HCT116 (cell line): ENCODE data around the gene RBM27. TPM values are rescaled to one million over a fixed set of nuclear protein-coding genes. Genes with fewer than 3 reads are reported as not detected.

Experiments used
- ATAC-seq: fragments of 200-7000 bp; cut with Tn5 transposase; 2 replicates; pipeline ENCODE4 v1.9.1; 2020; ENCODE audit warnings: mild to moderate bottlenecking, moderate library complexity
- BruUV-seq: library from RNA; stranded (reverse); fragments of 400-500 nt; replicated peaks from 2 replicates; lab custom pipeline; 2021; lab: Mats Ljungman, UMichigan
- CTCF ChIA-PET: fragments of 300-600 bp; sonication (Branson Sonifier 250); formaldehyde crosslinking; loops from one replicate; lab custom pipeline; 2021; ENCODE audit warnings: antibody characterized with exemption; lab: Charles Lee
- POLR2A ChIA-PET: fragments of 300-600, 350-600 bp; sonication (Branson Sonifier 250); formaldehyde crosslinking; loops from one replicate; lab custom pipeline; 2021; ENCODE audit warnings: antibody characterized with exemption; lab: Charles Lee
- RAD21 ChIA-PET, 2 experiments: fragments of 300-600 bp; sonication (Branson Sonifier 250); formaldehyde crosslinking; loops; one replicate each; lab custom pipeline; 2023; ENCODE audit warnings: low total read pairs in 2 of 2; ENCODE audit not compliant: uncharacterized antibody in 2 of 2, unreplicated experiment in 2 of 2, low non-redundant PET in 1 of 2; lab: Charles Lee
- DNase-seq: peaks from one replicate; pipeline ENCODE4 v3.0.0-alpha.2; 2010; ENCODE audit warnings: low read depth, low spot score
- H2AFZ ChIP-seq: fragments of 200-600 bp; shearing (Covaris generic), sonication (generic); 2 replicates; pipeline ENCODE4 v1.6.1; 2017; ENCODE audit warnings: low read depth, mixed run types, mixed read lengths, antibody characterized with exemption, low read length; ENCODE audit not compliant: poor library complexity, severe bottlenecking
- H3K27ac ChIP-seq: 2 replicates; pipeline ENCODE4 v1.5.1; 2012; ENCODE audit warnings: low read depth, low read length
- H3K27me3 ChIP-seq: fragments of 200-600 bp; sonication (generic); 2 replicates; pipeline ENCODE4 v1.6.1; 2016; ENCODE audit warnings: mixed run types, low read length, mixed read lengths; ENCODE audit not compliant: insufficient read depth
- H3K36me3 ChIP-seq, 2 experiments: fragments of 200-500 bp in 1 of 2; fragments of 200-600 bp in 1 of 2; sonication (Bioruptor generic) in 1 of 2; sonication (generic) in 1 of 2; 2 replicates each; pipeline versions ENCODE4 v1.5.1 to v1.6.1; 2014 to 2016; ENCODE audit warnings: low read length in 2 of 2, inconsistent platforms in 1 of 2, mixed read lengths in 1 of 2, mixed run types in 1 of 2; ENCODE audit not compliant: insufficient read depth in 2 of 2, control insufficient read depth in 1 of 2
- H3K4me1 ChIP-seq, 2 experiments: fragments of 200-600 bp in 1 of 2; sonication (generic) in 1 of 2; 2 replicates each; pipeline versions ENCODE4 v1.5.1 to v1.6.1; 2012 to 2017; ENCODE audit warnings: low read length in 2 of 2, inconsistent platforms in 1 of 2, mild to moderate bottlenecking in 1 of 2, mixed read lengths in 1 of 2, mixed run types in 1 of 2, moderate library complexity in 1 of 2; ENCODE audit not compliant: insufficient read depth in 2 of 2, control insufficient read depth in 1 of 2
- H3K4me2 ChIP-seq: fragments of 200-600 bp; sonication (generic); 2 replicates; pipeline ENCODE4 v1.6.1; 2017; ENCODE audit warnings: mixed run types, low read length, mixed read lengths
- H3K4me3 ChIP-seq, 2 experiments: fragments of 200-600 bp in 1 of 2; sonication (generic) in 1 of 2; replicated peaks in 1 of 2; 2 replicates each; pipeline ENCODE4 v1.5.1; 2011 to 2016; ENCODE audit warnings: low read length in 2 of 2, control low read depth in 1 of 2, low read depth in 1 of 2, mild to moderate bottlenecking in 1 of 2, mixed read lengths in 1 of 2, mixed run types in 1 of 2
- H3K79me2 ChIP-seq: fragments of 200-600 bp; sonication (generic); 2 replicates; pipeline ENCODE4 v1.6.1; 2017; ENCODE audit warnings: mild to moderate bottlenecking, mixed run types, low read length, moderate library complexity, mixed read lengths; ENCODE audit not compliant: insufficient read depth
- H3K9ac ChIP-seq: fragments of 200-600 bp; sonication (generic); 2 replicates; pipeline ENCODE4 v1.6.1; 2016; ENCODE audit warnings: low read length, mixed read lengths
- H3K9me2 ChIP-seq: fragments of 200-600 bp; sonication (generic), shearing (Covaris generic); 2 replicates; pipeline ENCODE4 v1.6.1; 2017; ENCODE audit warnings: mixed run types, mild to moderate bottlenecking, moderate library complexity; ENCODE audit not compliant: insufficient read depth
- H3K9me3 ChIP-seq, 2 experiments: fragments of 200-500 bp in 1 of 2; fragments of 200-600 bp in 1 of 2; sonication (Bioruptor generic) in 1 of 2; sonication (generic) in 1 of 2; 2 replicates each; pipeline ENCODE4 v1.6.1; 2014 to 2017; ENCODE audit warnings: low read length in 2 of 2, mixed read lengths in 2 of 2, inconsistent platforms in 1 of 2, low read depth in 1 of 2, mild to moderate bottlenecking in 1 of 2, mixed run types in 1 of 2, moderate library complexity in 1 of 2; ENCODE audit not compliant: control insufficient read depth in 1 of 2, insufficient read depth in 1 of 2
- H4K20me1 ChIP-seq: fragments of 200-600 bp; sonication (generic), shearing (Covaris generic); 2 replicates; pipeline ENCODE4 v1.6.1; 2017; ENCODE audit warnings: mixed run types, mild to moderate bottlenecking, moderate library complexity; ENCODE audit not compliant: insufficient read depth
- CBX3 ChIP-seq: IDR thresholded peaks from 2 replicates; pipeline ENCODE4 v1.6.1; 2012; ENCODE audit warnings: low read depth
- CEBPB ChIP-seq: IDR thresholded peaks from 2 replicates; pipeline ENCODE4 v1.6.1; 2012; ENCODE audit warnings: low read depth
- EZH2 ChIP-seq: fragments of 200-600 bp; sonication (generic); IDR thresholded peaks from 2 replicates; pipeline ENCODE4 v1.6.1; 2017; ENCODE audit warnings: antibody characterized with exemption, mixed run types
- POLR2A ChIP-seq: IDR thresholded peaks from 2 replicates; pipeline ENCODE4 v1.7.0; 2011; ENCODE audit warnings: borderline replicate concordance; ENCODE audit not compliant: insufficient read depth, insufficient read length; ENCODE audit errors: extremely low read depth
- POLR2AphosphoS5 ChIP-seq: IDR thresholded peaks from 2 replicates; pipeline ENCODE4 v1.6.1; 2011; ENCODE audit warnings: mild to moderate bottlenecking, low read depth, low read length, moderate library complexity
- RAD21 ChIP-seq: IDR thresholded peaks from 2 replicates; pipeline ENCODE4 v1.6.1; 2012; ENCODE audit warnings: low read depth, mild to moderate bottlenecking
- REST ChIP-seq: IDR thresholded peaks from 2 replicates; pipeline ENCODE4 v1.6.1; 2012; ENCODE audit warnings: low read depth
- SIN3A ChIP-seq: IDR thresholded peaks from 2 replicates; pipeline ENCODE4 v1.6.1; 2012; ENCODE audit warnings: low read depth
- SP1 ChIP-seq: IDR thresholded peaks from 2 replicates; pipeline ENCODE4 v1.6.1; 2012; ENCODE audit warnings: low read depth
- SRF ChIP-seq: IDR thresholded peaks from 2 replicates; pipeline ENCODE4 v1.6.1; 2012; ENCODE audit warnings: low read depth
- ZNF274 ChIP-seq: fragments of 200-500 bp; sonication (Bioruptor generic); IDR thresholded peaks from 2 replicates; pipeline ENCODE4 v1.6.1; 2014; ENCODE audit warnings: mild to moderate bottlenecking, low read depth, low read length, inconsistent platforms
- intact Hi-C: fragments of 100-400 bp; cut with micrococcal nuclease; formaldehyde crosslinking; loops from 2 replicates; pipeline ENCODE4 v1.10.0; 2022
- total RNA-seq: library from RNA; stranded (reverse); gene quantifications from one replicate; pipeline ENCODE4 v1.2.1, GENCODE V29; 2021; ENCODE audit not compliant: unreplicated experiment
- TF ChIP-seq, protein P1 (sequence below), 3 experiments: fragments of 200-600 bp in 1 of 3; sonication (generic) in 1 of 3; IDR thresholded peaks in 2 of 3; conservative IDR thresholded peaks in 1 of 3; 2 replicates each; pipeline ENCODE4 v1.5.1; 2012 to 2017; ENCODE audit warnings: low read depth in 2 of 3, low read length in 2 of 3, antibody characterized with exemption in 1 of 3, borderline replicate concordance in 1 of 3, control low read depth in 1 of 3, mild to moderate bottlenecking in 1 of 3, mixed read lengths in 1 of 3, mixed run types in 1 of 3, moderate library complexity in 1 of 3; ENCODE audit not compliant: insufficient read depth in 1 of 3

Gene RBM27
- total RNA-seq, 1 experiment from 2014 or later, result 15.2 TPM

GRCh38 chr5:146165460-146165859 lies 37.9 kb upstream of the RBM27 start:
- CTCF ChIA-PET, result no interaction called here
- intact Hi-C loops, result loop anchor here (5.0 kb wide), 1 partner anchor 87 kb away; no protein-coding TSS in a partner anchor
- Histone ChIP-seq H3K4me1 (no peaks in the 10 kb centered on the region), H3K79me2 (peaks cover 26% of the 10 kb centered on the region), H3K9me2 (no peaks in the 10 kb centered on the region), H3K4me2 (no peak overlapping the region), H3K4me3 (no peak overlapping the region), H3K9me3 (no peaks in the 10 kb centered on the region), H2AFZ (no peak overlapping the region), H4K20me1 (no peaks in the 10 kb centered on the region), H3K9ac (no peak overlapping the region), H3K27me3 (no peaks in the 10 kb centered on the region), H3K36me3 (peaks cover 44 to 51% of the 10 kb centered on the region in 2 experiments), H3K27ac (no peak overlapping the region)
- DNase-seq (no peak), ATAC-seq (no peak)
- RAD21 ChIA-PET, result no interaction called here
- POLR2A ChIA-PET, result no interaction called here
- TF ChIP-seq POLR2AphosphoS5 (no peak), SP1 (no peak), POLR2A (no peak), RAD21 (no peak), EZH2 (no peak), SRF (no peak), CBX3 (no peak)
- TF ChIP-seq, protein P1, sequence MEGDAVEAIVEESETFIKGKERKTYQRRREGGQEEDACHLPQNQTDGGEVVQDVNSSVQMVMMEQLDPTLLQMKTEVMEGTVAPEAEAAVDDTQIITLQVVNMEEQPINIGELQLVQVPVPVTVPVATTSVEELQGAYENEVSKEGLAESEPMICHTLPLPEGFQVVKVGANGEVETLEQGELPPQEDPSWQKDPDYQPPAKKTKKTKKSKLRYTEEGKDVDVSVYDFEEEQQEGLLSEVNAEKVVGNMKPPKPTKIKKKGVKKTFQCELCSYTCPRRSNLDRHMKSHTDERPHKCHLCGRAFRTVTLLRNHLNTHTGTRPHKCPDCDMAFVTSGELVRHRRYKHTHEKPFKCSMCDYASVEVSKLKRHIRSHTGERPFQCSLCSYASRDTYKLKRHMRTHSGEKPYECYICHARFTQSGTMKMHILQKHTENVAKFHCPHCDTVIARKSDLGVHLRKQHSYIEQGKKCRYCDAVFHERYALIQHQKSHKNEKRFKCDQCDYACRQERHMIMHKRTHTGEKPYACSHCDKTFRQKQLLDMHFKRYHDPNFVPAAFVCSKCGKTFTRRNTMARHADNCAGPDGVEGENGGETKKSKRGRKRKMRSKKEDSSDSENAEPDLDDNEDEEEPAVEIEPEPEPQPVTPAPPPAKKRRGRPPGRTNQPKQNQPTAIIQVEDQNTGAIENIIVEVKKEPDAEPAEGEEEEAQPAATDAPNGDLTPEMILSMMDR (IDR thresholded peaks at IDR 0.05 in 2 of 3, conservative IDR thresholded peaks at IDR 0.05 in 1 of 3; ENCODE audit: borderline replicate concordance in 1 of 3, insufficient read depth in 1 of 3, low read depth in 2 of 3, low read length in 2 of 3), result no peak
- BruUV-seq, result no TSS peak

DNA sequence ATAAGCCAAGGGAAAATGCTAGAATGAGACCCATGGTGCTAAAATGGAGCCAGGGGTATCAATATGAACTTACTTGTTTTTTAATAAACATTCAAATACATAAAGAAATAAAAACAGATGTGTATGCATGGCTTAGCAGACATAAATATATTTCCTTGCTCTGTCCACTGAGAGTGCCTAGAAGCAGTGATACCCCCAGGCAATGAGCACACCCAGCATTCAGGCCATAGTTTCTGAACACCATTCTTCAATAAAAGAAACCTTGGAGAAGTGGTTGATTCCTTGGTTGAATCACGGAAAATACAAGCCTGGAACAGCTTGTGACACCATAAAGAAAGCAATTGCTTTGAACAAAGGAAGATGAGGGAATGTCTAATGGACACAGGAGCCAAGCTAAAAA lies 37.5 kb upstream of the RBM27 start:
- ATAC-seq (no peak), DNase-seq (no peak)
- no peak overlapping the region for H3K4me2 ChIP-seq
- H3K9ac ChIP-seq, result no peak overlapping the region
- no peak overlapping the region for H3K27ac ChIP-seq
- no peak overlapping the region for H3K4me3 ChIP-seq
- no peaks in the 10 kb centered on the region for H3K9me3 ChIP-seq
- no peaks in the 10 kb centered on the region for H3K9me2 ChIP-seq
- H3K79me2 ChIP-seq, result peaks cover 26% of the 10 kb centered on the region
- no peaks in the 10 kb centered on the region for H3K27me3 ChIP-seq
- no peaks in the 10 kb centered on the region for H4K20me1 ChIP-seq
- CTCF ChIA-PET, result no interaction called here
- intact Hi-C loops, result loop anchor here (5.0 kb wide), 1 partner anchor 86 kb away; no protein-coding TSS in a partner anchor
- POLR2A ChIA-PET, result no interaction called here
- RAD21 ChIA-PET, result no interaction called here
- no TSS peak for BruUV-seq
- H2AFZ ChIP-seq, result no peak overlapping the region
- no peaks in the 10 kb centered on the region for H3K4me1 ChIP-seq
- peaks cover 44 to 48% of the 10 kb centered on the region in 2 experiments for H3K36me3 ChIP-seq
- TF ChIP-seq SP1 (no peak), POLR2AphosphoS5 (no peak), RAD21 (no peak), EZH2 (no peak), REST (no peak), SIN3A (no peak), ZNF274 (no peak), CEBPB (no peak)
- TF ChIP-seq, protein P1 (IDR thresholded peaks at IDR 0.05 in 2 of 3, conservative IDR thresholded peaks at IDR 0.05 in 1 of 3; ENCODE audit: borderline replicate concordance in 1 of 3, insufficient read depth in 1 of 3, low read depth in 2 of 3, low read length in 2 of 3), result no peak
